H9 (cell line): ENCODE measurements around the gene RFPL1. TPM values are rescaled to one million over a fixed set of nuclear protein-coding genes. Genes with fewer than 3 reads are reported as not detected.

Experiments used
- DNase-seq: peaks from one replicate; pipeline ENCODE4 v3.0.0-alpha.2; 2017
- H2AFZ ChIP-seq: one replicate; pipeline ENCODE4 v1.6.1; 2013; ENCODE audit warnings: mild to moderate bottlenecking, low read length, control low read depth, moderate library complexity
- H2AK5ac ChIP-seq: 2 replicates; pipeline ENCODE4 v1.6.1; 2013; ENCODE audit warnings: low read length, control low read depth, mixed read lengths; ENCODE audit not compliant: insufficient read length
- H2BK120ac ChIP-seq: one replicate; pipeline ENCODE4 v1.6.1; 2013; ENCODE audit warnings: low read depth, mild to moderate bottlenecking, low read length, control low read depth, inconsistent platforms; ENCODE audit not compliant: poor library complexity, severe bottlenecking
- H2BK12ac ChIP-seq: 2 replicates; pipeline ENCODE4 v1.6.1; 2013; ENCODE audit warnings: low read length, control low read depth, mixed read lengths, low read depth; ENCODE audit not compliant: insufficient read length
- H2BK15ac ChIP-seq: 2 replicates; pipeline ENCODE4 v1.6.1; 2013; ENCODE audit warnings: low read depth, low read length, control low read depth
- H2BK20ac ChIP-seq: one replicate; pipeline ENCODE4 v1.6.1; 2013; ENCODE audit warnings: low read depth, mild to moderate bottlenecking, low read length, control low read depth, inconsistent platforms; ENCODE audit not compliant: poor library complexity, severe bottlenecking
- H2BK5ac ChIP-seq: 2 replicates; pipeline ENCODE4 v1.6.1; 2013; ENCODE audit warnings: low read length, control low read depth, mixed read lengths; ENCODE audit not compliant: insufficient read length
- H3K14ac ChIP-seq: 2 replicates; pipeline ENCODE4 v1.6.1; 2013; ENCODE audit warnings: low read length, control low read depth; ENCODE audit not compliant: insufficient read depth
- H3K18ac ChIP-seq: 2 replicates; pipeline ENCODE4 v1.6.1; 2013; ENCODE audit warnings: low read depth, mild to moderate bottlenecking, mixed read lengths, low read length, control low read depth; ENCODE audit not compliant: insufficient read length
- H3K23ac ChIP-seq: 2 replicates; pipeline ENCODE4 v1.6.1; 2013; ENCODE audit warnings: low read length, control low read depth, mixed read lengths, low read depth; ENCODE audit not compliant: insufficient read length
- H3K23me2 ChIP-seq: 2 replicates; pipeline ENCODE4 v1.6.1; 2013; ENCODE audit warnings: low read depth, mild to moderate bottlenecking, mixed read lengths, low read length, control low read depth; ENCODE audit not compliant: insufficient read length, poor library complexity, severe bottlenecking
- H3K27ac ChIP-seq: 2 replicates; pipeline ENCODE4 v1.5.1; 2013; ENCODE audit warnings: low read length, control low read depth, mixed read lengths, low read depth; ENCODE audit not compliant: insufficient read length
- H3K27me3 ChIP-seq: 2 replicates; pipeline ENCODE4 v1.6.1; 2013; ENCODE audit warnings: low read length, control low read depth, inconsistent platforms; ENCODE audit not compliant: insufficient read depth
- H3K4ac ChIP-seq: 2 replicates; pipeline ENCODE4 v1.6.1; 2013; ENCODE audit warnings: low read depth, mild to moderate bottlenecking, control low read depth, inconsistent platforms, low read length, moderate library complexity
- H3K4me1 ChIP-seq: 2 replicates; pipeline ENCODE4 v1.6.1; 2013; ENCODE audit warnings: low read length, control low read depth, inconsistent platforms; ENCODE audit not compliant: insufficient read depth
- H3K4me2 ChIP-seq: 2 replicates; pipeline ENCODE4 v1.6.1; 2013; ENCODE audit warnings: low read length, control low read depth, mixed read lengths; ENCODE audit not compliant: insufficient read length, insufficient read depth
- H3K56ac ChIP-seq: 2 replicates; pipeline ENCODE4 v1.6.1; 2013; ENCODE audit warnings: low read depth, mild to moderate bottlenecking, mixed read lengths, low read length, control low read depth; ENCODE audit not compliant: insufficient read length
- H3K79me1 ChIP-seq: 2 replicates; pipeline ENCODE4 v1.6.1; 2013; ENCODE audit warnings: low read depth, mild to moderate bottlenecking, moderate library complexity, low read length, control low read depth, inconsistent platforms; ENCODE audit not compliant: insufficient read depth, poor library complexity, severe bottlenecking
- H3K79me2 ChIP-seq: 2 replicates; pipeline ENCODE4 v1.6.1; 2013; ENCODE audit warnings: low read length, control low read depth, inconsistent platforms; ENCODE audit not compliant: insufficient read depth
- H3K9ac ChIP-seq: 2 replicates; pipeline ENCODE4 v1.6.1; 2013; ENCODE audit warnings: low read length, control low read depth, mixed read lengths; ENCODE audit not compliant: insufficient read length; ENCODE audit errors: extremely low read depth
- H3K9me3 ChIP-seq: one replicate; pipeline ENCODE4 v1.6.1; 2013; ENCODE audit warnings: low read depth, low read length, inconsistent platforms; ENCODE audit not compliant: control insufficient read depth
- H3T11ph ChIP-seq: one replicate; pipeline ENCODE4 v1.6.1; 2013; ENCODE audit warnings: mild to moderate bottlenecking, low read length, control low read depth, inconsistent platforms
- H4K20me1 ChIP-seq: one replicate; pipeline ENCODE4 v1.6.1; 2013; ENCODE audit not compliant: control insufficient read depth, insufficient read length, insufficient read depth
- H4K5ac ChIP-seq: 2 replicates; pipeline ENCODE4 v1.6.1; 2013; ENCODE audit warnings: low read depth, mild to moderate bottlenecking, mixed read lengths, low read length, control low read depth; ENCODE audit not compliant: insufficient read length
- H4K8ac ChIP-seq: replicated peaks from 2 replicates; pipeline ENCODE4 v1.6.1; 2013; ENCODE audit warnings: low read length, control low read depth, mixed read lengths, low read depth; ENCODE audit not compliant: insufficient read length
- H4K91ac ChIP-seq: 2 replicates; pipeline ENCODE4 v1.6.1; 2013; ENCODE audit warnings: low read depth, mild to moderate bottlenecking, moderate library complexity, mixed read lengths, low read length, control low read depth; ENCODE audit not compliant: insufficient read length
- H3K27ac Mint-ChIP-seq, 3 experiments: 2 replicates in 2 of 3; 3 replicates in 1 of 3; pipeline ENCODE4 v1.8.0; 2020 to 2021; ENCODE audit warnings: mixed read lengths in 3 of 3, mild to moderate bottlenecking in 1 of 3, moderate library complexity in 1 of 3
- H3K27me3 Mint-ChIP-seq: 2 replicates; pipeline ENCODE4 v1.8.0; 2021; ENCODE audit warnings: low read depth, mild to moderate bottlenecking, moderate library complexity, mixed read lengths
- H3K36me3 Mint-ChIP-seq, 3 experiments: 2 replicates in 2 of 3; 3 replicates in 1 of 3; pipeline ENCODE4 v1.8.0; 2020 to 2021; ENCODE audit warnings: low read depth in 3 of 3, mixed read lengths in 3 of 3; ENCODE audit not compliant: insufficient read depth in 1 of 3
- H3K4me1 Mint-ChIP-seq, 2 experiments: 2 replicates each; pipeline ENCODE4 v1.8.0; 2020; ENCODE audit warnings: mixed read lengths in 2 of 2
- H3K4me3 Mint-ChIP-seq, 2 experiments: 2 replicates in 1 of 2; 3 replicates in 1 of 2; pipeline ENCODE4 v1.8.0; 2020 to 2021; ENCODE audit warnings: mild to moderate bottlenecking in 2 of 2, mixed read lengths in 2 of 2, moderate library complexity in 1 of 2
- H3K9me3 Mint-ChIP-seq, 2 experiments: 2 replicates in 1 of 2; 3 replicates in 1 of 2; pipeline ENCODE4 v1.8.0; 2020; ENCODE audit warnings: mild to moderate bottlenecking in 2 of 2, mixed read lengths in 2 of 2, moderate library complexity in 1 of 2
- WGBS: extraction: QIAGEN DNeasy Blood & Tissue Kit; methylation state at CpG from one replicate; pipeline ENCODE4 v1.1.7; 2013; ENCODE audit warnings: missing lambda C conversion rate, low lambda C conversion rate, mixed read lengths; ENCODE audit not compliant: insufficient read length; ENCODE audit errors: extremely low coverage; 5-methylcytosine and 5-hydroxymethylcytosine counted together
- total RNA-seq: library from RNA; stranded (reverse); gene quantifications from 2 replicates; pipeline ENCODE4 v1.2.1, GENCODE V29; 2021
- TF ChIP-seq, protein P1 (sequence below): fragments of 200-600 bp; sonication (generic); conservative IDR thresholded peaks from 3 replicates; pipeline ENCODE4 v1.8.0; 2021; ENCODE audit warnings: antibody characterized with exemption, mild to moderate bottlenecking

RFPL1 gene
- total RNA-seq, 1 experiment from 2014 or later: not detected

DNA sequence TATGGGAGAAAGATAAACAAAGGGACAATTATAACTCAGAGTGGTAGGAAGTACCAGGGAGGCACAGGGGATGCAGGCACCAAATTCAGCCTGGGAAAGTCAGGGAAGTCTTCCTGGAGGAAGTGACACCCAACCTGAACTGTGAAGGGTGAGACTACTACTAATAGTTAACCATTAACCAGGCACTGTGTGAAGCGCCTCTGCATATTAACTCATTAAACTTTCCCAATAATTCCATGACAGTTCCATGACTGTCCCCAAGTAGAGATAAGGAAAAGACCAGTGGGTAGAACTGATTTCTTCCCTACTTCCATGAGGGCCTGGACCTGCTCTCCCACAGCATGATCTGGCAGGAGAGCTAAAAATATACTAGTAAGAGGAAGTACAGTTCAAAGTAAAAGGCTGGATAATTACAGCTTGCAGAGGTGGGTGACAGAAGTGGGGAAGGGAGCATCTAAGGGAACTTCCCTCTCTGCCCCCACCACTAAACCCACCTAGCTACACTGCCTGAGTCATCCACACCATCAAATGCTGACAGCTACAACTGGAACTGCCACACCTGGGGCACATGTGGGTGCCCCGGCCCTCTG lies 45.3 kb upstream of the RFPL1 start:
- no peak overlapping the region for H3K18ac ChIP-seq
- no peak overlapping the region for H2BK15ac ChIP-seq
- H4K5ac ChIP-seq: no peak overlapping the region
- H2BK20ac ChIP-seq: no peak overlapping the region
- no peaks in the 10 kb centered on the region for H3K4me1 ChIP-seq
- Mint-ChIP-seq H3K9me3 (no peaks in the 10 kb centered on the region), H3K27ac (no peak overlapping the region), H3K36me3 (no peaks in the 10 kb centered on the region), H3K4me1 (peaks cover 3 to 5% of the 10 kb centered on the region in 2 experiments), H3K4me3 (peak overlapping the region in 1 of 2 experiments; percentile 23; a peak in 1 of 5 replicates), H3K27me3 (peaks cover 4% of the 10 kb centered on the region)
- H2AFZ ChIP-seq: no peak overlapping the region
- H3K23me2 ChIP-seq: peaks cover under 1% of the 10 kb centered on the region
- no peaks in the 10 kb centered on the region for H3K79me1 ChIP-seq
- H3K23ac ChIP-seq: no peak overlapping the region
- H3T11ph ChIP-seq: no peak overlapping the region
- H2AK5ac ChIP-seq: no peak overlapping the region
- no peak overlapping the region for H4K8ac ChIP-seq
- no peak overlapping the region for H2BK5ac ChIP-seq
- no peak overlapping the region for H2BK12ac ChIP-seq
- no peaks in the 10 kb centered on the region for H3K79me2 ChIP-seq
- H3K14ac ChIP-seq: no peak overlapping the region
- H3K9ac ChIP-seq: no peak overlapping the region
- DNase-seq: peak; percentile 8
- WGBS: no CpG with 5 or more reads among the region's 2 CpGs
- H3K9me3 ChIP-seq: no peaks in the 10 kb centered on the region
- H3K27ac ChIP-seq: no peak overlapping the region
- TF ChIP-seq, protein P1, sequence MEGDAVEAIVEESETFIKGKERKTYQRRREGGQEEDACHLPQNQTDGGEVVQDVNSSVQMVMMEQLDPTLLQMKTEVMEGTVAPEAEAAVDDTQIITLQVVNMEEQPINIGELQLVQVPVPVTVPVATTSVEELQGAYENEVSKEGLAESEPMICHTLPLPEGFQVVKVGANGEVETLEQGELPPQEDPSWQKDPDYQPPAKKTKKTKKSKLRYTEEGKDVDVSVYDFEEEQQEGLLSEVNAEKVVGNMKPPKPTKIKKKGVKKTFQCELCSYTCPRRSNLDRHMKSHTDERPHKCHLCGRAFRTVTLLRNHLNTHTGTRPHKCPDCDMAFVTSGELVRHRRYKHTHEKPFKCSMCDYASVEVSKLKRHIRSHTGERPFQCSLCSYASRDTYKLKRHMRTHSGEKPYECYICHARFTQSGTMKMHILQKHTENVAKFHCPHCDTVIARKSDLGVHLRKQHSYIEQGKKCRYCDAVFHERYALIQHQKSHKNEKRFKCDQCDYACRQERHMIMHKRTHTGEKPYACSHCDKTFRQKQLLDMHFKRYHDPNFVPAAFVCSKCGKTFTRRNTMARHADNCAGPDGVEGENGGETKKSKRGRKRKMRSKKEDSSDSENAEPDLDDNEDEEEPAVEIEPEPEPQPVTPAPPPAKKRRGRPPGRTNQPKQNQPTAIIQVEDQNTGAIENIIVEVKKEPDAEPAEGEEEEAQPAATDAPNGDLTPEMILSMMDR: no peak
- no peak overlapping the region for H2BK120ac ChIP-seq
- no peak overlapping the region for H3K4ac ChIP-seq
- H3K27me3 ChIP-seq: no peaks in the 10 kb centered on the region
- no peak overlapping the region for H3K4me2 ChIP-seq
- H4K20me1 ChIP-seq: no peaks in the 10 kb centered on the region
- H4K91ac ChIP-seq: no peak overlapping the region
- H3K56ac ChIP-seq: no peak overlapping the region
